ENCODE data around the gene CRLF1. TPM values are rescaled to one million over a fixed set of nuclear protein-coding genes. Genes with fewer than 3 reads are reported as not detected.
"Not testable (repeated sequence)": the region's sequence is repeated elsewhere in the genome, so short reads cannot be mapped to it uniquely, and the experiment has no call there.

Gene CRLF1
- polyA plus RNA-seq, 1 donor: 6.4 TPM

DNA sequence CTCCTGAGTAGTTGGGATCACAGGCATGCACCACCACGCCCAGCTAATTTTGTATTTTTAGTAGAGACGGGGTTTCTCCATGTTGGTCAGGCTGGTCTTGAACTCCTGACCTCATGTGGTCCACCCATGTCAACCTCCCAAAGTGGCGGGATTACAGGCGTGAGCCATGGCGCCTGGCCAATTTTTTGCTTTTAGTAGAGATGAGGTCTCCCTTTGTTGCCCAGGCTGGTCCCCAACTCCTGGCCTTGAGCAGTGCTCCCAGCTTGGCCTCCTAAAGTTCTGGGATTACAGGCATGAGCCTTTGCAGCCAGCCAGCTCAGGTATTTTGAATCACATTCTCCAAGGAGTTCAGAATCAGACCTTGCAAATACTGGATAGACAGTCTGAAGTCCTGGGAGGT lies 13.9 kb downstream of the CRLF1 start:
- not testable (repeated sequence) for DNase-seq

DNA sequence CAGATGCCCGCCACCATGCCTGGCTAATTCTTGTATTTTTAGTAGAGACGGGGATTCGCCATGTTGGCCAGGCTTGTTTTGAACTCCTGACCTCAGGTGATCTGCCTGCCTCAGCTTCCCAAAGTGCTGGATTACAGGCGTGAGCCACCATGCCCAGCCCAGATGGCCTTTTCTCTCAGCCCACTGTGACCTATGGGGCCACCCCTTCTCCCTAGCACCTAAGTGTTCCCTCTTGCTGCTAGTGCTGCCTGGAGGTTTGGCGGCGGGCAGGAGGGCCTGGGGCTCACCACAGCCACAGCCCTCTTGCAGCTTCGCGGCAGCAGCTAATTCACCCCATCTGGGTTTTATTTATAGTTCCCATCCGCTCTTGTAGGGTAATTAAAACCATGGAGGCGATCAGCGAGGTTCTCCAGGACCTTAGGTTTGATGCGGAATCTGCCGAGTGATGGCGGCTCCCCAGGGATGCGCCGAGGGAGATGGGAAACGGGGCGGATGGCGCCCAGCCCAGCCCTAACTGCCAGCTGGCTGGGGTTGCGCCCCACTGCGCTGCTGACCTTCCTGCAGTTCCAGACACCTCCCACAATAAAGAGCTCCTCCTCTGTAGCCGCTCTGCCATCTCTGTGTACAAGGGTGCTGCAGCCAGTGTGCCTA lies 14.7 kb downstream of the CRLF1 start:
- DNase-seq: no peak

DNA sequence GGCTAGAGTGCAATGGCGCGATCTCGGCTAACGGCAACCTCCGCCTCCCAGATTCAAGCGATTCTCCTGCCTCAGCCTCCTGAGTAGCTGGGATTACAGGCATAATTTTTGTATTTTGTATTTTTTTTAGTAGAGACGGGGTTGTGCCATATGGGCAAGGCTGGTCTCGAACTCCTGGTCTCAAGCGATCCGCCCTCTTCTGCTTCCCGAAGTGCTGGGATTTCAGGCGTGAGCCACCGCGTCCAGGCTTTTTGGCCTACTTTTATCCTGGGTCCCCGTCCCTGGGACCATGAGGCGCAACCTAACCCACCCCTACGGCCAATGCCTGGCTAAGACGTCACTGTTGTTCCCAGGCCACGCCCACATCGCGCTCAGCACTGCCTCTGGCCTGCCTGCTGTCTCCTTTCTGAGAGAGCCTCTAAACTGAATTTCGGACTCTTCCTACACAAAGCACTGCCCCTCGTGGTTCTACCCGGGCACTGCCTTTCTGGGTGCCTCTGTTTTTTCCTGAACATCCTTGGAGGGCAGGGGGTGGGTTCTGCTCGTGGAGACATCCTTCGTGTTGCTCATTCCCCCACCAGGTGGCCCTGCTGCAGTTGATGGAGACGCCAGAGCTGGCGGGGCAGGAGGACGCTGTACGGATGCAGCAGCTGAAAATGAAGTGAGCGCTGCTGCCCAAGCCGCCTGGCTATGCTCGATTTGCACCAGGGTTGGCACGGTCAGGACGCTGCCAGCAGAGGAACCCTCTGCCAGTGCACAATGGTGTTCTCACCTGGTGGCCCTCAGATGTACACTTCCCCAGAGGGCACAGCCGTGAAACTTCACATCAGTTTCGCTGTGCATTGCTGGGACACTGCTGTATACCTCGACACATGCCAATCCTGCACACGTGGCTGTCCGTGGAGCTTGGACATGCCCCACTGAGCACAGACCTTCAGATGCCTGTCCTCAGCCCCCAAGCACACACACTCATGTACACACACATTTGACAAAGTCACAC lies 16.0 kb downstream of the CRLF1 start:
- peak; percentile 87 for DNase-seq

DNA sequence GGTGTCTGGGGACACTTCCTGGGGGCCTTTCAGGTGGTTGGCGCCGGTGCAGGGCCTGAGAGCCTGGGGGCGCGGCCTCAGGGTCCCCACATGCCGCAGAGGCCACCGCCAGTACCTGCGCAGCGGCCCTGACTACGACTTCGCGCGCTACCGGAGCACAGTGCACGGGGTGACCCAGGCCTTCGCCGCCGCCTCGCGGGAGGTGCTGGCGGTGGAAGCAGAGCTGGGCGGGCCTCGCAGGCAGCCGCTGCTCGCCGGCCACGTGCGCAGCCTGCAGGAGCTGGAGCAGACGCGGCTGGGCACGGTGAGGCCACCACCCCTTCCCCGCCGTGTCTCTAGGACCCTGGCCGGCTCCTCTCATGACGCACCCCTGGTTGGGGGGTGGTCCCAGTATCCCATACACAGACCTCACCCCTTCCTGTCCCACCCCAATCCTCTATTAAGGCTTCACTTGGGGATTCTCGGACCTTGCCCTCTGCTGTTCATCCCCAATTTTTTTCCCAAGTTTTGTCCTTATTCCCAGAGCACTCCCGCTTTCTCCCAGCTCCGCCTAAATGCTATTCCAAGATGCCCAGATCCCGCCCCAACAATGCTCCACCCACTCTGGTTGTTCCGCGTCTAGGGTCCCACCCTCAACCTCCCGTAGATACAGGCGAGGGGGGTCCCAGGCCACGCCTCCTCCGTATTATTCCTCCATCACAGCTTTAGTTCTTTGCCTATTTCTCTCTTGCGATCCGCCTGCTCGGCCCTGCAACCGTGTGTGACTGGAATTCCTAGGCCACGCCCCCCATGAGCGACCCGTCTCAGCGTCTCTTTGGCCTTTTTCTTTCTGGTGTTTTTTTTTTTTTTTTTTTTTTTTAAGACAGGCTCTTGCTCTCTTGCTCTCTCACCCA lies 17.0 kb downstream of the CRLF1 start:
- peak; percentile 76 for DNase-seq

DNA sequence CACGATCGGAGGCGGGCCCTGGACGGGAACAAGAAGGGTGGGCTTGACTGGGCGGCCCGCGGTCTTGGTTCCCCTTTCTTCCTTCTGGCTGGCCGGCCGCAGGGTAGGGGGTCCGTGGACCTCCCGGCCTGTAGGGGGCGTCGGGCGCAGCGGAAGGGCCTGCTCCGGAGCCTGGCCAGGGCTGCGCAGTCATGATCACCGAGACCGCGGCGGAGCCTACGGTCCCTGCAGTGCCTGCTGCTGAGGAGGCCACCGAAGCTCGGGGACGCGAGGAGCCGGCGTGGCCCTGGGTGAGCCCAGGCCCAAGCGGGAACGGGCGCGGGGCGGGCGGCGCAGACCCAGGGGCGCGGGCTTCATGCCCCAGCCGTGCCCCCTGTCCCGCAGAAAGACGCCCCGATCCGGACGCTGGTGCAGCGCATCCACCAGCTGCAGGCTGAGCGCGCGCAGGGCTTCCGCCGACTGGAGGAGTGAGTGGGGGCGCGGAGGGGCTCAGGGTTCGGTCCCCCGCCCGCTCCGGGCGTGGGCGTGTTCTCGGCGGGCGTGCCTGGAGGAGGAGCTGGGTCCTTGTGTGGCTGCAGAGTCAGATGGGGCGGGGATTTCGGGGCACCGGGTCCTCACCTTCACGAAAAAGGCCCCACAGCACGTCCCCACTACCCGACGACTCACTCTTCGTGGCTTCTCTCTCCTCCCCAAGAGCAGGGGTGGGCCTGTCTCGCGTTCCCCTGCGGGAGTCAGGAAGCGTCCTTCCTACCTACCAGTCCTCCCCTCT lies 17.8 kb downstream of the CRLF1 start, which contains the start of gene REX1BD:
REX1BD (plus strand) TSS at position 188 of the 769 bp plus-strand sequence; CDS start at position 192, 4 bp downstream.
- peak; percentile 90 for DNase-seq

DNA sequence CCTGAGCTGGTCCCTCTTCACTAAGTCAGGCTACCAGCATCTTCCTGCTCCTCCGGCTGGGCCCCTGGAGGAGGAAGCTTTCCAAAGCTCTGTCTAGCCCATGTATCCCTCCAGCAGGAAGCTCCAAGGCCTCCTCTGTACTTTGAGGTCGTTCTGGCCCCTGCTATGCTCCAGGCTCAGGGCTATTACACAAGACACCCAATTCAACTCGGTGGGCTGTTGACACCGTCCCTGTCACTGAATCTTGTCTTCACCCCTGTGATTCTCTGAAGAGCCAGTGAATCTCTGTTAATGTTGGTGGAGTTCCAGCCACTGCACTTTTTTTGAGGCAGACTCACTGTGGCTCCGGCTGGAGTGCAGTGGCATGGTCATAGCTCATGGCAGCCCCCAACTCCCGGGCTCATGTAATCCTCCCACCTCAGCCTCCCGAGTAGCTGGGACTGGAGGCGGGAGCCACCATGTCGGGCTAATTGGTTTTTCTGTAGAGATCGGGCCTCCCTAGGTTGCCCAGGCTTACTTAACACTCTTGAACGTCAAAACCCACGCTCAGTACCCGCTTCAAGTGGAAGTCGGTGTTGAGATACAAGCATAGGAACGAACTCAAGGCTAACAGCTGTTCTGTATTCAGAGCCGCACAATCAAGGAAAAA lies 18.5 kb downstream of the CRLF1 start:
- no peak for DNase-seq

DNA sequence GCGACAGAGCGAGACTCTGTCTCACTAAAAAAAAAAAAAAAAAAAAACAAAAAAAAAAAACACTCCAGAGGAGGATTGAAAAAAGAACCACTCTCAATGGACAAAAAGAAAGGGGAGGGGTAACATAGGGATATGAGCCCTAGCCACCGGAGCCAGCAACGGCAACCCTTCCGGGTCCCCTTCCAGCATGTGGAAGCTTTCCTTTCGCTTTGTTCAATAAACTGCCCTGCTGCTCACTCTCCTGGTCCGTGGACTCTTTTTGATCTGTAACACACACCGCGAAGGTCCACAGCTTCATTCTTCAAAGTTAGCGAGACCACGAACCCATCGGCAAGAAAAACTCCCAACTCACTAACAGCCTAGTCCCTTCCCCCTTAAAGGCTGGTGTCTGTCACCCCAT lies 19.0 kb downstream of the CRLF1 start:
- DNase-seq: no peak

DNA sequence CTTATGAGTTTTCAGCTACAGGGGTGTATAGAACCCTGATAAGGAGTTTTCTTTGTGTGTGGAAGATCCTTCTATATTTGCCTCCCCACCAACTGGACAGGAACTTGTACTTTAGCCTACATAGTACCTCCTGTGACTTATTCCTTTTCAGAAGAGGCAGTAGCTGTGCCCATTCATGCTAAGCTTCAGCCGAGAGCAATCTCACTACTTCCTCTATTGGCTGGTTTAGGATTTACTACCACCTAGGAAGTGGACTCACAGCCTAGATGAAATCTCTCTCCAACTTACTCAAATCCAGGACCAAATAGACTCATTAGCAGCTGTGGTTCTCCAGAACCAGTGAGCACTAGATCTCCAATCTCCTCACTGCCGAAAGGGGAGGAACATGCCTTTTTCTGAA lies 20.3 kb downstream of the CRLF1 start:
- DNase-seq: no peak

DNA sequence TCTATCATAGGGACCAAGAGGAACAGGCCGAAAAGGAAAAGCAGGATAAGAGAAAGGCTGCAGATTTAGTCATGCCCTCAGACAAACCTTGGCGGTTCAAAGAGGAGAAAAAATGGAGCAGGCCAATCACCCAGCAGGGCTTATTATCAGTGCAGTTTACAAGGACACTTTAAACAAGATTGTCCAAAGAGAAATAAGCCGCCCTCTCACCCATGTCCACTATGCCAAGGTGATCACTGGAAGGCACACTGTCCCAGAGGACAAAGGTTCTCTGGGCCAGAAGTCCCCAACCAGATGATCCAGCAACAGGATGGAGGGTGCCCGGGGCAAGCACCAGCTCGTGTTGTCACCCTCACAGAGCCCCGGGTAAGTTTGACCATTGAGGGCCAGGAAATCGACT lies 26.3 kb downstream of the CRLF1 start:
- no peak for DNase-seq

DNA sequence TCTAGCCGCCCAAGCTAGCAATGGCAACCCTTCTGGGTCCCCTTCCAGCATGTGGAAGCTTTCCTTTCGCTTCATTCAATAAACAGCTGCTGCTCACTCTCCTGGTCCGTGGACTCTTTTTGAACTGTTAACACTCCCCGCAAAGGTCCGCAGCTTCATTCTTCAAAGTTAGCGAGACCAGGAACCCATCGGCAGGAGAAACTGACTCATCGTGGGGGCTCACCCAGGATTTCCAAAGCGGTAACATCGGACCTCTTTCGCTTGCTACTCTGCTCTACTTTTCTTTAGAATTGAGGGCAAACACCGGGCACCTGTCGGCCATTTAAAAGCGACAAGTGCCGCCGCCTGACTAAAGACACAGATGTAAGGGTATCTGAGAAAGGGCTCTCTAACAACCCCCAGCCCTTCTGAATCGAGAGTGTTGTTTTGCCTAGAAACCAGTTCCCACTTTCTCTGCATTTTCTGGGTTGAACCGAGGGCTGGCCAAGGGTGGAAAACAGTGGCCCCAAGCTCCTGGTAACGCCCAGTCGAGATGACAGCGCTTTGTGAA lies 29.2 kb downstream of the CRLF1 start:
- DNase-seq: no peak

DNA sequence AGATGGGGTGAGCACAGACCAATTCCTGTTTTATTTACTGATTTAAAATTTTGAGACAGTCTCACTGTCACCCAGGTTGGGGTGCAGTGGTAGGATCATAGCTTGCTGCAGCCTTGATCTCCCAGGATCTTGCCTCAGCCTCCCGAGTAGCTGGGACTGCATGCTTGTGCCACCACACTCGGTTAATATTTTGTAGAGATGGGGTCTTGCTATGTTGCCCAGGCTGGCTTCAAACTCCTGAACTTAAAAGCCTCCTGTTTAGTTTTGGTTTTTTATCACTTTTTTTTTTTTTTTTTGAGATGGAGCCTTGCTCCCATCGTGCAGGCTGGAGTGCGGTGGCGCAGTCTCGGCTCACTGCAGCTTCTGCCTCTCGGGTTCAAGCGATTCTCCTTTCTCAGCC lies 30.2 kb downstream of the CRLF1 start:
- no peak for DNase-seq

DNA sequence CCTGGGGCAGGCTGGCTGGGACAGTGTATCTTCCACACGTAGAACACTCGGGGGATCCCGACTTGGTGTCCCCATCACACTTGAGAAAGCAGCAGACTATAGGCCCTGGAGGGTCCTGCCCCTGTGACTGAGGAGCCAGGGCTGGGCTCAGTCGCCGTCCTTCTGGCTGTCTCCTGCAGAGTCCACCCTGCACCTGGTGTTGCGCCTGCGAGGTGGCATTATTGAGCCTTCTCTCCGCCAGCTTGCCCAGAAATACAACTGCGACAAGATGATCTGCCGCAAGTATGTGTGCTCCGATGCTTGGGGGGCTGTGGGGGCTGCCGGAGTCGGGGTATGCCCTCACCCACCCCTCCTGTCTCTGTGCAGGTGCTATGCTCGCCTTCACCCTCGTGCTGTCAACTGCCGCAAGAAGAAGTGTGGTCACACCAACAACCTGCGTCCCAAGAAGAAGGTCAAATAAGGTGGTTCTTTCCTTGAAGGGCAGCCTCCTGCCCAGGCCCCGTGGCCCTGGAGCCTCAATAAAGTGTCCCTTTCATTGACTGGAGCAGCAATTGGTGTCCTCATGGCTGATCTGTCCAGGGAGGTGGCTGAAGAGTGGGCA lies 31.8 kb downstream of the CRLF1 start:
- DNase-seq: no peak

DNA sequence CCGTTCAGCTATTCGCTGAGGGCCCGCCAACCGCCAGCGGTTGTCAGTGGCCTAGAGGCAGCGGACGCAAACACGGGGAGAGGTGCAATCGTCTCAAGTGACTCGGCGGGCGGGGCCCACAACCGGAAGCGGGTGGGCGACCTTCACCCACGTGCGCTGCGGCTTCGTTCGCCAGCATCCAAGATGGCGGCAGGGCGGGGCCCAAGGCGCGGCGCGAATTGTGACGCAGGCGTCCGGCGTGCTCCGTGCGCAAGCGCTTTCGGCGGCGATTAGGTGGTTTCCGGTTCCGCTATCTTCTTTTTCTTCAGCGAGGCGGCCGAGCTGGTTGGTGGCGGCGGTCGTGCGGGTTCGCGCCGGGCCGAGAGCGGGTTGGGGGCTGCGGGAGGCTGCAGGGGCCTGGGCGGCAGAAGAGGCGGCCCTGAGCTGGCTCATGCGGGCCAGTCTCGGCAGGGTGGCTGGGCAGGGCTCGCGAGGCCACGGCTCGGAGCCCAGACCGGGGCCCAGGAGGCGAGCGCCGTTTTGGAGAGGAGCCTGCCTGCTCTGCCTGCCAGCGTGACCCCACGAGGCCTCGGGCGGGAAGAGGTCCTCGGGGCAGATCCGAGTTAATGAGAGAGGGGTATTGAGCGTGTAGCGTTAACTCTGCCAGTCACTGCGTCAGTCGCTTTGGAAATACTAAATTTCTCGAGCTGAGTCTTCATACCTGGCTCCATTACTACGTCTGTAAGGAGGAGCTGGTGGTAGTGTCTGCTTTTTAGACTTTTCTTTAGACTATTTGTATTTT lies 34.8 kb downstream of the CRLF1 start, which contains the start of gene UBA52:
UBA52 (plus strand) TSS at position 294 of the 781 bp plus-strand sequence. CDS start 1,444 bp downstream, outside the sequence.
- peak; percentile 98 for DNase-seq

DNA sequence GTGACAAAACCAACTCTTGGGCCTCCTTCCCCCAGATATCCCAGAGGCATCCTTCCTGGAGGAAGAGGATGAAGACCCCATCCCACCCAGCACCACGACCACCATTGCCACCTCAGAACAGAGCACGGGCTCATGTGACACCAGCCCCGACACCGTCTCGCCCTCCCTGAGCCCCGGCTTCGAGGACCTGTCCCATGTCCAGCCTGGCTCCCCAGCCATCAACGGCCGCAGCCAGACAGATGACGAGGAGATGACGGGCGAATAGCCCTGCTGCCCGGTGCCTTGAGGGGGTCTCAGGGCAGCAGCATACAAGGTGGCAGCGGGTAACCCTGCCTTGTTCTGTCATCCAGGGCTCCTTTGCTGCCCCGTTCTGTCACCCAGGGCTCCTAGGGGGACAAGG lies 38.2 kb downstream of the CRLF1 start:
- no peak for DNase-seq

DNA sequence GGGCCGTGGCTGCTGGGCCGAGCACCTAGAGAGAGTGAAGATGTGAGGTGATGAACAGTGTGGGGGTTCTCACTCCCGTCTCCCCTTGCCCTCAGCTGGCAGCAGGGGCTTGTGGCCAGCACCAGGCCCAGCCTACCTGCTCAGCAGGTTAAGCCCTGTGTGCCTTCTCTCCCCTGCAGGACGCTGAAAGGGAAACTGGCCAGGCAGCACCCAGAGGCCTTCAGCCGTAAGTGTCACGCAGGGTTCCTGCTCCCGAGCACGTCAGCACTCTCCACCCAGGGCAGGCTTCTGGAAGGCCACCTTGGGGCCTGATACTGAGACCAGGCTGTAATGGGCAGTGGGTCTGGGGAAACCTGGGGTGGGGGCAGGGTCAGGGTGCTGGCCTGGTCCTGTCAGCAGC lies 39.6 kb downstream of the CRLF1 start:
- DNase-seq: no peak

DNA sequence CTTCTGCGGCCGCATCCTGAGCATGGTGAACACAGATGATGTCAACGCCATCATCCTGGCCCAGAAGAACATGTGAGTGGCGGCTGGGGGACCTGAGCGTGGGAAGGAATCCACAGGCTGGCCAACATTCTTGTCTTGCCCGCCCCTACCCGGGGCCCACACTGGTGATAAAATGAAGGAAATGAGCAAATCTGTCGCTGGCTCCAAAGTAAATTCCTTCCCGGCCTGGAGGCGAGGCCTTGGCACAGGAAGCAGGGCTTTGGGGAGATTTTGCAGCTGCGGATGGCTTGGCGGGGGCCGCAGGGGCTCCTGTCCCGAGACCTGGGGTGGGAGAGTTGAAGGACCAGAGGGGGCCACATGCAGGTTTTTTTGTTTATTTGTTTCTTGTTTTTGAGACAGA lies 44.5 kb downstream of the CRLF1 start:
- no peak for DNase-seq

DNA sequence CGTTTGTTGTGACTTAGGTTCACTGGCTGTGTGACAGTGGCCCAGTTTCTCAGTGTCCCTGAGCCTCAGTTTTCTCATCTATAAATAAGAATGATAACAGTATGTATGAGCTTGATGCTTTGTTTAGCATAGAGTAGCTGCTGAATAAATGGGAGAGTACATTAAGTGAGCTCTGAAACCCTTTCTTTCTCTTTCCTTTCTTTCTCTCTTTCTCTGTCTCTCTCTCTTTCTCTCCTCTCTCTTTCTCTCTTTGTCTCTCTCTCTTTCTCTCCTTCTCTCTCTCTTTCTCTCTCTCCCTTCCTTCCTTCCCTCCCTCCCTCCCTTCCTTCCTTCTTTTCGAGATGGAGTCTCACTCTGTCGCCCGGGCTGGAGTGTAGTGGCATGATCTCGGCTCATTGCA lies 46.9 kb downstream of the CRLF1 start:
- DNase-seq: no peak

DNA sequence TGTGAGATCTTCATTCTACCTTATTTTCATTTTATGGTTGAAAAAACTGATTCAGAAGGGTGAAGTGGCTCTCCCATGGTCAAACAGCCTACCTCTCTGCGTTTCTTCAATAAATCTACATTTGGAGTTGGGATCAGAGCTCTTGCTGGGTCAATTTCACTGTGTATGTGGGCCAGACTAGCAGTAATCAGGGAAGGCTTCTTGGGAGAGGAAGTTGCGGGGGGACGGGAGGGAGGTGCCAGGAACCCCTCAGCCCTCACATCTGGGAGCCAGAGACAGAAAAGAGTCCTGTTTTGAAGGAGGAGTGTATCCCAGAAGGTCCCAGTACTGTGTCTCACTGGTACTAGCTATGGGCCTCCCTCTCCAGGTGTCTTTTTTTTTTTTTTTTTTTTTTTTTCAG lies 48.0 kb downstream of the CRLF1 start:
- no peak for DNase-seq

DNA sequence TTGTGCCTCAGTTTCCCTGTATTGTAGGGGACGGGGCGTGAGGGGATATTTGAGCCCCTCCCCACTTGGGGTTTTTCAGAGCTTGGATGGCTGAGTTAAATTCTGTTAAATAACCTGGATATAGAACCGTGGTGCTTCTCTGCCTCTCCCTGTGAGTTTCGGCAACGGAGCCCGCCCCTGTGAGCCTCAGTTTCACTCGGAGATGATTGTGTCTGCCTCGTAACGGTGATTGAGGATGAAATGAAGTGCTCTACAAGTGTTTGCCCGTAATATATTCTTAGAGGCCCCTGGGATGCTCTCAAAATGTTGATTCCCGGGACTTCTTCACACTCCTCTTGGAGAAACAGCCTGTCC lies 48.4 kb downstream of the CRLF1 start:
- no peak for DNase-seq
